Measurements from ENCODE around the gene ERC1. TPM values are rescaled to one million over a fixed set of nuclear protein-coding genes. Genes with fewer than 3 reads are reported as not detected.

Gene ERC1
- polyA plus RNA-seq, 1 donor from 2014 or later = 7.1 TPM

DNA sequence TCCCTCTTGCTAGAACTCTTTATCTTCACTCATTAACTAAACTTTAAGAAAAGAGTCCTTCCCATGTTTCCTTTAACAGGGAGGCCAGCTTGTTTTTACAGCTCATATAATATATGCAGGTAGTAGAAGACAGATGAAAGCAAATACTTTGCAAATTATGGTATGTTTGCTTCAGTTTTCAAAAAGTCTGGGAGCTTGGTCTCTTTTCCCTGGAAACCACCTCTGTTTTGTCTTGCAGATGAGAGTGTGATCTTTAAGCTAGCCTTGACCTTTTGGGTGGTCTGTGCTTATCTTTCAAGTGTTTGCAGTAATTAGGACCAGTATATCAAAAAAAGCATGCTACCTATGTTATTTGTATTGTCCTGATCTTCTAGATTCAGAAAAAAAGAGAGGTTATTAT is 62.7 kb downstream of the ERC1 start:
- Histone ChIP-seq H3K4me3 (ENCODE audit: low read length) (no peak overlapping the region), H3K79me2 (replicated peaks; ENCODE audit: insufficient read depth, low read length) (peaks cover 9% of the 10 kb centered on the region), H4K20me1 (ENCODE audit: insufficient read depth) (no peaks in the 10 kb centered on the region), H3K9me3 (ENCODE audit: low read length) (peaks cover 2% of the 10 kb centered on the region), H3K27ac (ENCODE audit: low read length) (no peak overlapping the region), H3K9me2 (ENCODE audit: insufficient read depth, low read length) (no peaks in the 10 kb centered on the region), H3K9ac (ENCODE audit: low read length) (no peak overlapping the region), H3F3A (ENCODE audit: insufficient read depth, low read length, poor library complexity, severe bottlenecking) (no peaks in the 10 kb centered on the region), H3K27me3 (ENCODE audit: insufficient read depth, low read depth, low read length) (no peaks in the 10 kb centered on the region), H3K36me3 (ENCODE audit: insufficient read depth, low read length) (no peaks in the 10 kb centered on the region), H3K4me2 (ENCODE audit: low read length) (no peak overlapping the region), H2AFZ (ENCODE audit: low read depth, low read length) (no peak overlapping the region)
- TF ChIP-seq, protein P1, sequence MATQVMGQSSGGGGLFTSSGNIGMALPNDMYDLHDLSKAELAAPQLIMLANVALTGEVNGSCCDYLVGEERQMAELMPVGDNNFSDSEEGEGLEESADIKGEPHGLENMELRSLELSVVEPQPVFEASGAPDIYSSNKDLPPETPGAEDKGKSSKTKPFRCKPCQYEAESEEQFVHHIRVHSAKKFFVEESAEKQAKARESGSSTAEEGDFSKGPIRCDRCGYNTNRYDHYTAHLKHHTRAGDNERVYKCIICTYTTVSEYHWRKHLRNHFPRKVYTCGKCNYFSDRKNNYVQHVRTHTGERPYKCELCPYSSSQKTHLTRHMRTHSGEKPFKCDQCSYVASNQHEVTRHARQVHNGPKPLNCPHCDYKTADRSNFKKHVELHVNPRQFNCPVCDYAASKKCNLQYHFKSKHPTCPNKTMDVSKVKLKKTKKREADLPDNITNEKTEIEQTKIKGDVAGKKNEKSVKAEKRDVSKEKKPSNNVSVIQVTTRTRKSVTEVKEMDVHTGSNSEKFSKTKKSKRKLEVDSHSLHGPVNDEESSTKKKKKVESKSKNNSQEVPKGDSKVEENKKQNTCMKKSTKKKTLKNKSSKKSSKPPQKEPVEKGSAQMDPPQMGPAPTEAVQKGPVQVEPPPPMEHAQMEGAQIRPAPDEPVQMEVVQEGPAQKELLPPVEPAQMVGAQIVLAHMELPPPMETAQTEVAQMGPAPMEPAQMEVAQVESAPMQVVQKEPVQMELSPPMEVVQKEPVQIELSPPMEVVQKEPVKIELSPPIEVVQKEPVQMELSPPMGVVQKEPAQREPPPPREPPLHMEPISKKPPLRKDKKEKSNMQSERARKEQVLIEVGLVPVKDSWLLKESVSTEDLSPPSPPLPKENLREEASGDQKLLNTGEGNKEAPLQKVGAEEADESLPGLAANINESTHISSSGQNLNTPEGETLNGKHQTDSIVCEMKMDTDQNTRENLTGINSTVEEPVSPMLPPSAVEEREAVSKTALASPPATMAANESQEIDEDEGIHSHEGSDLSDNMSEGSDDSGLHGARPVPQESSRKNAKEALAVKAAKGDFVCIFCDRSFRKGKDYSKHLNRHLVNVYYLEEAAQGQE (IDR thresholded peaks at IDR 0.05; ENCODE audit: borderline replicate concordance) = no peak
- no peak for TF ChIP-seq MXI1 (conservative IDR thresholded peaks at IDR 0.05; ENCODE audit: poor library complexity, severe bottlenecking)

DNA sequence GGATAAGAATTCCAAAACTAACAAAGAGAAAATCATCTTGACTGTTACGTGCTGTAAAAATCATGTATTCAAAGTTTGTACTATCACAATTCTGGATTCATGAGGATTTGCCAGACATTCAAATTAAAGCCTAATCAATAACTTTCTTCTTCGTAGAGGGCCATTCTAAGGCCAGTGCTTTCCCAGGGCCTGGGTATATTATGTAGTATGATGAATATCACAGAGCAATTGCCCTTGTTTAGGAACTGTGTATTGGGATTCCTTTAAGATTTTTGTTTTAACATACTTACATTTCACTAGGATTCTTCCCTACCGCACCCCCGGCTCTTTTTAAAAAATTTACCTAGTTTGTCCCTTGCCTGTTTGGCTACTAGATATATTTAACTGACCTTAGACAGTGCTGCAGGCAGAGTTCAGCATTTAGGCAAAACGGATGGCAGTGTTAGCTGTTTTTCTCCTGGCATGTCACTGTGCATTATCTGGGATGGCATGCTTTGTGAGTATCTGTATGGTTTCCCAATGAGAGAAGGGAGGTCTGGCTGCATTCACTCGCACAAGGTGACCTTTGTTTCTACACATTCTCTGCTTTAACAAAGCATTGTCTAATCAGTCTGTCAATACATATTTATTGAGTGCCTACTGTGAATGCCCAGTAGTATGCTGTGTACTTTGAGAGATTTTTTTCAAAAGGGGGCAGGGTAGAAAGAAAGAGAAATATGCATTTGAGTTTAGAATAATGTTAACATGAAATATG is 63.3 kb downstream of the ERC1 start:
- Histone ChIP-seq H3K9ac (ENCODE audit: low read length) (peak overlapping the region; percentile 38), H4K20me1 (ENCODE audit: insufficient read depth) (no peaks in the 10 kb centered on the region), H3K79me2 (replicated peaks; ENCODE audit: insufficient read depth, low read length) (peaks cover 9% of the 10 kb centered on the region), H3K27me3 (ENCODE audit: insufficient read depth, low read depth, low read length) (no peaks in the 10 kb centered on the region), H3K9me3 (ENCODE audit: low read length) (peaks cover 5% of the 10 kb centered on the region), H2AFZ (ENCODE audit: low read depth, low read length) (no peak overlapping the region), H3K4me3 (ENCODE audit: low read length) (peak overlapping the region; percentile 34), H3K27ac (ENCODE audit: low read length) (peak overlapping the region; percentile 53), H3F3A (ENCODE audit: insufficient read depth, low read length, poor library complexity, severe bottlenecking) (no peaks in the 10 kb centered on the region), H3K4me2 (ENCODE audit: low read length) (peak overlapping the region; percentile 18), H3K36me3 (ENCODE audit: insufficient read depth, low read length) (no peaks in the 10 kb centered on the region), H3K9me2 (ENCODE audit: insufficient read depth, low read length) (no peaks in the 10 kb centered on the region)
- TF ChIP-seq, protein P2, sequence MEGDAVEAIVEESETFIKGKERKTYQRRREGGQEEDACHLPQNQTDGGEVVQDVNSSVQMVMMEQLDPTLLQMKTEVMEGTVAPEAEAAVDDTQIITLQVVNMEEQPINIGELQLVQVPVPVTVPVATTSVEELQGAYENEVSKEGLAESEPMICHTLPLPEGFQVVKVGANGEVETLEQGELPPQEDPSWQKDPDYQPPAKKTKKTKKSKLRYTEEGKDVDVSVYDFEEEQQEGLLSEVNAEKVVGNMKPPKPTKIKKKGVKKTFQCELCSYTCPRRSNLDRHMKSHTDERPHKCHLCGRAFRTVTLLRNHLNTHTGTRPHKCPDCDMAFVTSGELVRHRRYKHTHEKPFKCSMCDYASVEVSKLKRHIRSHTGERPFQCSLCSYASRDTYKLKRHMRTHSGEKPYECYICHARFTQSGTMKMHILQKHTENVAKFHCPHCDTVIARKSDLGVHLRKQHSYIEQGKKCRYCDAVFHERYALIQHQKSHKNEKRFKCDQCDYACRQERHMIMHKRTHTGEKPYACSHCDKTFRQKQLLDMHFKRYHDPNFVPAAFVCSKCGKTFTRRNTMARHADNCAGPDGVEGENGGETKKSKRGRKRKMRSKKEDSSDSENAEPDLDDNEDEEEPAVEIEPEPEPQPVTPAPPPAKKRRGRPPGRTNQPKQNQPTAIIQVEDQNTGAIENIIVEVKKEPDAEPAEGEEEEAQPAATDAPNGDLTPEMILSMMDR (IDR thresholded peaks at IDR 0.05; ENCODE audit: poor library complexity, severe bottlenecking) = no peak
- TF ChIP-seq MXI1 (conservative IDR thresholded peaks at IDR 0.05; ENCODE audit: poor library complexity, severe bottlenecking) = peak; percentile 17
- no peak for TF ChIP-seq TAF1 (IDR thresholded peaks at IDR 0.05; ENCODE audit: low read depth)
- no peak for TF ChIP-seq EZH2 (IDR thresholded peaks at IDR 0.05; ENCODE audit: borderline replicate concordance, insufficient read depth, low read length, poor library complexity, severe bottlenecking)
- TF ChIP-seq EP300 (conservative IDR thresholded peaks at IDR 0.05; ENCODE audit: poor library complexity, severe bottlenecking) = peak; percentile 53
- no peak for TF ChIP-seq SMC3 (conservative IDR thresholded peaks at IDR 0.05; ENCODE audit: poor library complexity)
- peak; percentile 47 for TF ChIP-seq POLR2AphosphoS5 (IDR thresholded peaks at IDR 0.05)
- no peak for TF ChIP-seq RAD21 (conservative IDR thresholded peaks at IDR 0.05)
- TF ChIP-seq, protein P1 (IDR thresholded peaks at IDR 0.05; ENCODE audit: borderline replicate concordance) = no peak

Measured in neural cell (in vitro differentiated cells).